HG03521 (cell line): ENCODE measurements around the gene PTPRO.

Experiments used
- ATAC-seq: cut with Tn5 transposase; IDR thresholded peaks from one replicate; pipeline ENCODE4 v1.9.1; 2021; ENCODE audit warnings: mild to moderate bottlenecking, moderate library complexity; ENCODE audit not compliant: unreplicated experiment

PTPRO gene

GRCh38 chr12:15634010-15634683, 311.8 kb downstream of the PTPRO start:
- ATAC-seq = no peak

GRCh38 chr12:15636060-15636890, 314.0 kb downstream of the PTPRO start:
- ATAC-seq = no peak

- no peak for ATAC-seq
These were observed 315.9 kb downstream of the PTPRO start for GRCh38 chr12:15638231-15638630.

- ATAC-seq = no peak
These were observed 322.4 kb downstream of the PTPRO start for GRCh38 chr12:15644700-15645099.

- ATAC-seq = no peak
These were observed 324.3 kb downstream of the PTPRO start for GRCh38 chr12:15646581-15646980.
